HepG2 (cell line): ENCODE data around the gene PHF23. TPM values are rescaled to one million over a fixed set of nuclear protein-coding genes. Genes with fewer than 3 reads are reported as not detected.

ENCODE experiments used
- AHDC1 ChIP-seq: sonication (generic); formaldehyde crosslinking; IDR thresholded peaks from 2 replicates; pipeline ENCODE4 v1.5.1; 2020; ENCODE audit warnings: mild to moderate bottlenecking, missing genetic modification reagents, borderline replicate concordance
- ATF7-NPFF ChIP-seq: sonication (generic); formaldehyde crosslinking; IDR thresholded peaks from 2 replicates; pipeline ENCODE4 v1.8.1; 2023; ENCODE audit warnings: mild to moderate bottlenecking, low read depth, missing genetic modification reagents, moderate library complexity
- CSRNP2 ChIP-seq: sonication (generic); formaldehyde crosslinking; conservative IDR thresholded peaks from 2 replicates; pipeline ENCODE4 v1.8.0; 2022; ENCODE audit warnings: low read depth, missing genetic modification reagents
- GMEB1 ChIP-seq: sonication (generic); formaldehyde crosslinking; IDR thresholded peaks from 2 replicates; pipeline ENCODE4 v1.5.1; 2020; ENCODE audit warnings: missing genetic modification reagents, mild to moderate bottlenecking, borderline replicate concordance
- IKZF5 ChIP-seq: IDR thresholded peaks from 2 replicates; pipeline ENCODE4 v1.6.1; 2018; ENCODE audit warnings: missing genetic modification reagents, mild to moderate bottlenecking, missing compliant biosample characterization
- TARDBP ChIP-seq: sonication (generic); formaldehyde crosslinking; IDR thresholded peaks from 2 replicates; pipeline ENCODE4 v1.8.0; 2022; ENCODE audit warnings: mild to moderate bottlenecking, missing genetic modification reagents
- TBP ChIP-seq: sonication (generic); formaldehyde crosslinking; IDR thresholded peaks from 2 replicates; pipeline ENCODE4 v1.5.0; 2020; ENCODE audit warnings: missing genetic modification reagents
- ZBTB8A ChIP-seq: sonication (generic); formaldehyde crosslinking; IDR thresholded peaks from 2 replicates; pipeline ENCODE4 v1.4.0; 2020; ENCODE audit warnings: mild to moderate bottlenecking, low read depth, missing genetic modification reagents, borderline replicate concordance
- ZNF281 ChIP-seq: sonication (generic); formaldehyde crosslinking; IDR thresholded peaks from 2 replicates; pipeline ENCODE4 v1.4.0; 2020; ENCODE audit warnings: missing genetic modification reagents, borderline replicate concordance
- ZNF766 ChIP-seq: sonication (generic); formaldehyde crosslinking; IDR thresholded peaks from 2 replicates; pipeline ENCODE4 v1.5.0; 2020; ENCODE audit warnings: missing genetic modification reagents, borderline replicate concordance
- ZNF878 ChIP-seq: sonication (generic); formaldehyde crosslinking; IDR thresholded peaks from 2 replicates; pipeline ENCODE4 v1.8.1; 2023; ENCODE audit warnings: mild to moderate bottlenecking, missing genetic modification reagents, moderate library complexity
- ZNF891 ChIP-seq: sonication (generic); formaldehyde crosslinking; IDR thresholded peaks from 2 replicates; pipeline ENCODE4 v1.5.0; 2020; ENCODE audit warnings: mild to moderate bottlenecking, missing genetic modification reagents
- polyA plus RNA-seq, 8 experiments: library from polyadenylated mRNA; depleted of rRNA in 3 of 8; stranded (reverse) in 7 of 8; unstranded in 1 of 8; fragments of >200 nt; fragmentation: Illumina TruSeq in 4 of 8; extraction: Trizol in 4 of 8; gene quantifications; 2 replicates each; pipeline versions ENCODE4 v1.2.1 to v1.2.3, GENCODE V29; 2011 to 2016; ENCODE audit warnings: low read depth in 4 of 8, missing spikeins in 1 of 8, mixed read lengths in 1 of 8; ENCODE audit not compliant: insufficient read depth in 1 of 8
- total RNA-seq, 5 experiments: library from RNA; depleted of rRNA; stranded (reverse); fragments of >200 nt; fragmentation: Illumina TruSeq; extraction: Trizol; gene quantifications; 2 replicates each; pipeline ENCODE4 v1.2.3, GENCODE V29; 2016; ENCODE audit warnings: low read depth in 1 of 5

PHF23 gene
- total and polyA plus RNA-seq, 2 of the 13 experiments (the other 11 are each of a cell fraction or from before 2014, with no cell fraction given) = 27.6 to 33.2 TPM

GRCh38 chr17:7241783-7242716 lies 2.8 kb upstream of the PHF23 start, which contains the start of gene GABARAP (continued):
- peak; percentile 33; the same call in 1 of the 2 replicates for TF ChIP-seq AHDC1 (CRISPR knock-in tag)
- no peak for TF ChIP-seq ZNF766 (CRISPR knock-in tag)
- peak; percentile 20; the same call in 1 of the 2 replicates for TF ChIP-seq IKZF5
- peak; percentile 47; the same call in 1 of the 2 replicates for TF ChIP-seq TARDBP (CRISPR knock-in tag)
- TF ChIP-seq ZNF891 (CRISPR knock-in tag) = peak; percentile 57; the same call in 1 of the 2 replicates
- TF ChIP-seq CSRNP2 (CRISPR knock-in tag) = no peak
- TF ChIP-seq ZNF878 (CRISPR knock-in tag) = peak; percentile 38; the same call in 1 of the 2 replicates
- TF ChIP-seq GMEB1 (CRISPR knock-in tag) = peak; percentile 34
- TF ChIP-seq ATF7-NPFF (CRISPR knock-in tag) = peak; percentile 78
- TF ChIP-seq TBP (CRISPR knock-in tag) = 0 out of 2 replicates have a peak, but pooled peaks have one; percentile 29
- 0 out of 2 replicates have a peak, but pooled peaks have one; percentile 18 for TF ChIP-seq ZBTB8A (CRISPR knock-in tag)
- peak; percentile 9; the same call in 1 of the 2 replicates for TF ChIP-seq ZNF281 (CRISPR knock-in tag)
